HK-2 (cell line): ENCODE data around the gene GRPEL2.

Experiments used
- DNase-seq: peaks from one replicate; pipeline ENCODE4 v3.0.0-alpha.2; 2018; ENCODE audit not compliant: unreplicated experiment

The GRPEL2 gene, protein sequence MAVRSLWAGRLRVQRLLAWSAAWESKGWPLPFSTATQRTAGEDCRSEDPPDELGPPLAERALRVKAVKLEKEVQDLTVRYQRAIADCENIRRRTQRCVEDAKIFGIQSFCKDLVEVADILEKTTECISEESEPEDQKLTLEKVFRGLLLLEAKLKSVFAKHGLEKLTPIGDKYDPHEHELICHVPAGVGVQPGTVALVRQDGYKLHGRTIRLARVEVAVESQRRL

DNA sequence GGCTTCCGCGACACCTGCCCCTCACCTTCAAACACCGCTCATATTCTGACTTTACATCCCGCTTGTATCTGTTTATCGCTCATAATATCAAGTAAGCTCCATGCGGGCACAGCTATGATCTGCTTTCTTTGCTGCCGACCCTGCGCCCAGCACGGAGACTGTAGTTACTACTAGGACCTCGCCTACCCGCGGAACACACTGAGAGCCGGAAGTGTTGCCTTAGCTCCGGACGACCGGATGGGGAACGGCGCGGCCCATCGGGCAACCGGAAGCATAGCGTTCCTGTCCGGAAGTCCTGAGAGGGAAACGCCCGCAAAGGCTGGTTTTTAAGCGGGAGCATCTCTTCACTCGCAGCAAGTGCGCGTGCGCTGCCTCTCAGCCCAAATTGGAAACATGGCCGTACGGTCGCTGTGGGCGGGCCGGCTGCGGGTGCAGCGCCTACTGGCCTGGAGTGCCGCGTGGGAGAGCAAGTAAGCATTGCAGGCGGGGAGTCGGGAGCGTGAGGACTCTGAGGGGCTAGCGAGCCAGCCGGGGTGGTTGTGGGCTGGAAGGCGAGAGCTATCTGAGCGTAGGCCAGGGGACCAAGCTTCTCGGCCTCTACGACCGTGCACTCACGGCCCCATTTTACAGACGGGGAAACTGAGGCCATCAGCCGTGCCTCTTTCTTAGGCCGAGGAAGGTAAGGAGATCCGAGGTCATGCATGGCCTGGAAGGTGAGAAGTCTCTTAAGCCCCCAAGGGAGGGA lies at the start of gene GRPEL2:
Gene GRPEL2, plus strand, starts transcription at position 353 of the 745 bp plus-strand sequence. Its CDS starts 41 bp downstream, at position 394.
- DNase-seq: peak; percentile 92

DNA sequence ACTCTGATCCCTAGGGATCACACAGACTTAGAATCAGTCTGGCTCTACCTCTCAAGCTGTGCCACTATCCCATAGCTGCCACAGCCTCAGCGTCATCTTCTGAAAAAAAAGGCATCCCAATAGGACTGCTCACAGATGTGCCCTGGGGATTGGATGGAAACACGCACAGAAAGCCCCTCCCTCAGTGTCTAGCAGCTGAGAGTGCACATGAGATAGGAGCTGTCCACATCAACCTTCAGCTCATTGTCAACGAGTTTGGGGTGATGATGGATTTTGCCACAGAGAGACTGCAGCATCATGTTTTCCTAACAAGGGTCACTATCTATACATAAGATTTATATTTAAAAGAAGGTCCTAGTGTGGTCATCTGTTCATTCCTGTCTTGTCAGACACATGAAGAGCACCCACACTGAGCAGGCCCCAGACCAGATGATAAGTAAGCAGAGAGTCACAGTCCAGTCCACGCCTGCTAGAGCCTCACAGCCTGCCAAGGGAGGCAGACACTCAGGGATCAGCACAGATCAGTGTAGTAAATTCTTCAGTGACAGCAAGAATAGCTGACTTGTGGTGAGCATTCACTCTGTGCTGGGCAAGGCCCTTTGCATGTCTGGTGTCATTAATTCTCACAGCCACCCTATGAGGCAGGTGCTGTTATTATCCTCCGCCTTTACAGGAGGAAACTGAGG lies 47.8 kb upstream of the GRPEL2 start:
- no peak for DNase-seq

- no peak for DNase-seq
Measured at GRCh38 chr5:149298163-149298562, 47.1 kb upstream of the GRPEL2 start.

- no peak for DNase-seq
Measured at GRCh38 chr5:149298842-149299404, 46.4 kb upstream of the GRPEL2 start.

DNA sequence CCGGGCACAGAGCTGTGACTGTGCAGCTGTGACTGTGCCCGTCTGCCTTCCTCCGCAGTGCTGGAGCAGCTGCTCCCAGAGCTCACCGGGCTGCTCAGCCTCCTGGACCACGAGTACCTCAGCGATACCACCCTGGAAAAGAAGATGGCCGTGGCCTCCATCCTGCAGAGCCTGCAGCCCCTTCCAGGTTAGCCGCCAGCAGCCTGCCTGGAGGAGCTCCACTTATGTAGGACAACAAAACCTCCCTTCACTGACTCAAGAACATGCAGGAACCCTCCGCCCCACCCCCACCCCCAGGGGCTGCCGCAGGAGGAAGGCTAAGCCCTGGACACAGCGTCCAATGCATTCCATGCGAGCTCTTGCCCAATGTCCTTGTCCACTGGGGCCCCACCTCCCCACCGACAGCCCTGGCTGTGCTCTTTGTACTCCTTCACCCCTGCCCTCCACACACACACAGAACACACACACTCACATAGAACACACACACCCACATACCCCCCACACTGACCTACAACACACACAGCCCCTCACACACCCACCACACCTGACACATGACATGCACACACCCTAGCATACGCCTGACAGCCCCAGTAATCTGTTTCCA lies 45.7 kb upstream of the GRPEL2 start:
- no peak for DNase-seq

GRCh38 chr5:149300441-149300840 lies 44.9 kb upstream of the GRPEL2 start:
- DNase-seq: no peak

DNA sequence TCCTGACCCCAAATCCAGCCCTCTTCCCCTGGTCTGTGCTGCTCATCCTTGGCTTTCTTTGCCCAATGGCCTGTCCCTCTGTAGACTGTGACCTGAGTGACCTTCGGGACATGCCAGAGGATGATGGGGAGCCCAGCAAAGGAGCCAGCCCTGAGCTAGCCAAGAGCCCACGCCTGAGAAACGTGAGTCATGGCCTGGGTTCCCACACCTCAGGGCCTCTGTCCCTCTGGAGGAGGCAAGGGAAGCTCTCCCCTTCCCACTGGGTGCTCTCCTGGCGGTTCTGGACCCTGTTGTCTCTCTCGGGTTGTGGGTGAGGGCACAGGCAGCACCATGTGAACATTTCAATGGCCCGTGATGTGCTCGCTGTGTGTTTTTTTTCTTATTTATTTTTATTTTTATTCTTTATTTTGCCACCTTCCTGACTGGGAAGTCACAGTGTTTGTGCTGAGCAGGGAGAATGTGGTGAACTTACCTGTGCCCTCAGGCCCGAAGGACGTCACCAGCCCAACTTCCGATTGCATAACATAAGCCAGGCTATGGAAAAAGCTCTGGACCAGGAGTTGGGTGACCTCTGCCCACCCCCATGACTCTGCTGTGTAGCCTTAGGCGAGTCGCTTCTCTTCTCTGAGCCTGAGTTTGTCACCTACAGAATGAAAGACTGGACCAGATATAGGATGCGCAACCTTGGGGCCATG lies 44.1 kb upstream of the GRPEL2 start:
- DNase-seq: no peak

DNA sequence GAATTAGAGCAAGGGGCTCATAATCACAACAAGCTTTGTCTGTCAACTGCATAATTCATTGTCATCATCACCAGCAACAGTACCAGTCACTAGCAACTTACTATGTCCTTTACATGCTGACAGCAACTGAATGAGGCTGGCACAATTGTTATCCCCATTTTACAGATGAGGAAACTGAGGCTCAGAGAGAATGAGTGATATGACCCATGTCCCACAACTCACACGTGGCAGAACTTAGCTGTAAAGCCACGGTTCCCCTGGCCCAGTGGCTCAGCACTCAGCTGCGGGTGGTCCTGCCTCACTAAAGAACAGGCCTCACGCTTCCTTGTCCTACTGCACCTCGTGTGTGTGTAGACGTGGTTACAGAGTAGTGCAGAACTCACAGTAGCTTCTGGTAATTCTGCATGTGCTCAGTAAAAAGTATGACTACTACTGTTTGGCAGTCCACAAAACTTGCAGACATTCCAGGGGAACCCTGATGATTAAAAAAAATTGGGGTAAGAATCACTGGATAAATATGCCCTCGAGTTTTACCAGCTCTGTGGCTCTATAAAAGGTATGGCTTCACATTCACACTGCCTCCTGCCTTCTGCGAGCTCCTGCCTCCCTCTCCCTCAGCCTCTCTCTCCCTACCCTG lies 43.4 kb upstream of the GRPEL2 start:
- DNase-seq: no peak

DNA sequence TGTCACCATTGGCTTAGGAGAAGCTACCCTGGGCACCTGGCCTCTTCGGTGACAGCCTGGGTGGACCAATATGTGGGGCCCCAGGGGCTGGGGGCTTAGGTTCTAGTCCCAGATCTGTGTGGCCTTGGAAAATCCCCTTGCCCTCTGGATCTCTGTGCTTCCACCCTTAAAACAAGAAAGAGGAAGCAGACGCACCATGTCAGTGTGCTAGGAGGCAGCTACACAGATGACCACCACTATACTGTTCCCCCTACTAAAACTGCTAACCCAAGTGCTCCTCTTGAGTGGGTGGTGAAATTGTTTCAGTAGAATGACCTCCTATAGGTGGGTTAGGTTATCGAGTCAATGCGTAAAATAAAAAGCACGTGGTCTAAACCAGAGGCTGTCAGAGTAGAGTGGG lies 42.7 kb upstream of the GRPEL2 start:
- no peak for DNase-seq

DNA sequence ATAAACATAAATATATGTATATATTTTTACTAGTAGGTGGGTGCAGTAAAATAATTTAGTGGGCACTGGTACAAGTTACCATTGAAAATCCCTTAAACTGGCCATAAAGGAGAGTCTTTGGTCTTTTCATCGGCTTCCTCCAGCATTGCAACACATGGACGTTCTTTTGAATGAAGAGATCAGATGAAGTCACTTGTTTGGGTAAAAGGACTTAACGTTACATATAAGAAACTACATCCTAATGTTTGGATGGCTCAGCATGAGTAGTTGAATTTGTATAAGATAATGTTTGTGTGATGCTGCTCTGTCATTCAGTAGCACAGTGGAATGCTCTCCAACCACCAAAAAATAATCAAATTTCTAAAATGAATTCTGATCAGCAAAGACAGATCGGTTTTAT lies 42.1 kb upstream of the GRPEL2 start:
- DNase-seq: no peak

DNA sequence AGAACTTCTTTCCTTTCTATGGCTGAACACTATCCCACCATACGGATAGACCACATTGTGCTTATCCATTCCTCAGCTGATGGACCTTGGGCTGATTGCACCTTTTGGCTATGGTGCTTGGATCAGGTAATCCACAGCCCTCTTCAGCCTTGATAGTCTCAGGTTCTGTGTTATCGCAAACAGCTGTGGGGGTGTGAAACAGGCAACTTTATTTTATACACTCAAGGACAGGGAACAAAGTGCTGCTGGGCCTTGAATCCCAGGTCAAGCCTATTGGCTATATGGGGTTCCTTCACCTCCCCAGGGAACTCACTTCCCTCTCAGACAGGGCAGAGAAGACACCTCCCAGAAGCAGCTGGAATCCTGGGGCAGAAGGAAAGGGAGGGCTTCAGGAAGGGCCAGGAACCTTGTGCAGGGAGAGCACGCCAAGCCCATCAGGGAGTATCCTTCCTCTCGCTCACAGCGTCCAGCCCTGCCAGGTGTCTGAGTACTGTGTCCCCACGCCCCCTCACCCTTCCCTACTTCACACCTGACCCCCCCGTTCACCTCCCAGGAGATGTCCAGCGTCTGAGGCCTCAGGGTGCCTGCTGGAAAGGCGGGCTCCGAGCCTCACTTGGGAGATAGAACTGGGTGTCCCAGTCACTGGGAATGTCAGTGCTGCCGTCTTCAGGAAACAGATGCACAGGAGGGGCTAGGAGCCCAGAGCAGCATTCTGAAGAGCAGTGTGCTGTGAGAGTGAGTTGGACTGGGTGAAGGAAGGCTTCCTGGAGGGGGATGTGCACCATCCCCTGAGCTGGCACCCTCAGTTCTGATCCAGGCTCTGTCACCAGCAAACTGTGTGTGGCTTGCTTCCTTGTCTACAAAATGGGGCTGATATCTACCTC lies 40.9 kb upstream of the GRPEL2 start:
- no peak for DNase-seq

DNA sequence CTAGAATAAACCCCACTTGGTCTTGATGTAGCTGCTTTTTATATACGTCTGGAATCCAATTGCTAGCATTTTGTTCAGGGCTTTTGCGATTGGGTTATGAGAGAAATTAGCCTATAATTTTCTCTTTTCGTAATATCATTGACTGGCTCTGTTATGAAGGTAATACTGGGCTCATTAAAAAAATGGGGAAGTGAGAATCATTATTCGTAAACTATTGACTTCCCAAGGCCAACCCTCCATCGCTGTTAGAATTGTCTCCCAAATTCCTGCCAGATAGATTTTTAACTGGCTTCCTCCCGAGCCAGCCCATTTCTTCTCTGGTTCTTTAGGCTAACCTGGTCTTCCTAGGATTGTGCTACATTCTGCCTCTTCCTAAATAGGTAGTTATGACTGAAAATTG lies 35.9 kb upstream of the GRPEL2 start:
- DNase-seq: no peak

GRCh38 chr5:149310488-149310887 lies 34.8 kb upstream of the GRPEL2 start:
- no peak for DNase-seq

GRCh38 chr5:149310947-149311658 lies 34.2 kb upstream of the GRPEL2 start:
- DNase-seq: peak; percentile 25

DNA sequence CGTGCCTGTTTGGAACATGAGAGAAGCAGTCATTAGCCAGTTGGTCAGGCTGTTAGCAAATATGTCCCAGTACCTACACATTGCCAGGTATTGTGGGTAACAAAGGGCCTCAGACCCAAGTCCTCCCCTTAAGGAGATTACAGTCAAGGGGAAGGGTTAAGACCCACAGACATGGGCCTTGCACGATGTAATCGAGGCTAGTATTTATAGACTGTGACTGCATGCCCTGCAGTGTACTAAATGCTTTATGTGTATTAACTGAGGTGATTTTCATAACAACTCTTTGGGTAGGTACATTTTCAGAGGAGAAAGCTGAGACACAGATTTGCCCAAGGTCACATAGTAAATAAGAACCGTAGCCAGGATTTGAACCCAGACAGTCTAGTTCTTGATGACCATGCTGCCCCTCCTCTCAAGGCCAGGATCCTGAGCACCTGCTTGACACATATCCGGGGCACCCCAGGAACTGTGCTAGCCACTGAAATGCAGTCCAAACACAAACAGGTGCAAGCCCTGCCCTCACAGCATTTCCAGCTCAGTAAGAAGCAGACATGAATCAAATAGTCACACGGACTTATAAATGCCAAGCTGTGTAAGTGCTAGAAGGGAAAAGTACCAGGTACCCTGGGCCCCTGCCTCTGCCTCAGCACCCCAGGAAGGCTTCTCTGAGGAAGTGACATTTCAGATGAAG lies 32.0 kb upstream of the GRPEL2 start:
- DNase-seq: no peak

- DNase-seq: no peak
Measured at GRCh38 chr5:149314571-149315111, 30.7 kb upstream of the GRPEL2 start.

DNA sequence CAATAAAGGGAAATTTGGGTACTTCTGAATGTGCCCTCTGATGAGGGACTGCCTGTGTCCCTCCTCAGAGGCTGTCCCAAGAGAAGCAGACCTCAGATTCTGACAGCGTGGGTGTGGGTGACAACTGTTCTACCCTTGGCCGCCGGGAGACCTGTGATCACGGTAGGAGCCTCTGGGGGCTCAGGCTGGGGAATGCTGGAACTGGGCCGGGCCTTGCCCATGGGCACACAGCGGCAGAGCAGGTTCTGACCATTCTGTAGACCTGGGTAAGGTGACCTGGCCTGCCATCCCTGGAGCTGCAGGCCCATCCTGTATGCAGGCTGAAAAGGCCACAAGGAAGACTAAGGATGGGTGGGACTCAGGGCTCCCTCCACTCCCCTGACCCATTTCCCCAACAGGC lies 29.5 kb upstream of the GRPEL2 start:
- no peak for DNase-seq

DNA sequence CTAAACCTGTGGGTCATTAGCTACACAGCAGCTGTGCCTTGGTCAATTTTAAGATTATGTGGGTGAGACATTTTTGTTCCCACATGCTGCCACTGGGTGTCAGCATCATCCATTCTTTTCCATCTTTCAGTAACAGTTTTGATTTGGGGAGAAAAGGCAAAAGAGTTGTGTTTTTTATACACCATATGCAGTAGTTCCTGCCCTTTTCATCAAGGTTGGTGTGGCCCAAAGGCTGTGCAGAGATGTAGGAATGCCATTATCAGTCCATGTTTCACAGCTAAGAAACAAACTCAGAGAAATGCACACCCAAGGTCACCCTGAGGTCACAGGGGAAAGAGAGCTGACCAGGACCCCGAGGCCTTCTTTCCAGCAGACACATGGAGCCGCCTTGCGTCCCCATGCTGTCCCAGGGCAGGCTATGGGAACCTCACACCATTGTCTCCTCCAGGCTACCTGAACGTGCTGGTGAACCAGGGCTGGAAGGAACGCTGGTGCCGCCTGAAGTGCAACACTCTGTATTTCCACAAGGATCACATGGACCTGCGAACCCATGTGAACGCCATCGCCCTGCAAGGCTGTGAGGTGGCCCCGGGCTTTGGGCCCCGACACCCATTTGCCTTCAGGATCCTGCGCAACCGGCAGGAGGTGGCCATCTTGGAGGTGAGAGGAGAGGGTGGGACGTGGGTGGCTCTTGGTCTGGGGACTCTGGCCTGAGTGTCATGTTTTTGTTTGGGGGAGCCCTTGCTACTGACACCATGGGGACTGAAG lies 27.8 kb upstream of the GRPEL2 start:
- no peak for DNase-seq
